Measurements from ENCODE around the gene ZNF574.
"Not testable (repeated sequence)": the region's sequence is repeated elsewhere in the genome, so short reads cannot be mapped to it uniquely, and the experiment has no call there.

ZNF574 gene

GRCh38 chr19:42093926-42094325 lies 18.0 kb downstream of the ZNF574 start:
- H3K9me3 ChIP-seq = no peaks in the 10 kb centered on the region
- H3K4me1 ChIP-seq = no peaks in the 10 kb centered on the region
- no peaks in the 10 kb centered on the region for H3K36me3 ChIP-seq (replicated peaks)
- in situ Hi-C loops (cut with MboI; ENCODE audit: low sequenced_read_pairs) = no loop called here
- no peak overlapping the region for H3K4me3 ChIP-seq
- H3K27me3 ChIP-seq (ENCODE audit: low read depth) = no peaks in the 10 kb centered on the region
- no peak for DNase-seq (ENCODE audit: low spot score in 2 of 2)

DNA sequence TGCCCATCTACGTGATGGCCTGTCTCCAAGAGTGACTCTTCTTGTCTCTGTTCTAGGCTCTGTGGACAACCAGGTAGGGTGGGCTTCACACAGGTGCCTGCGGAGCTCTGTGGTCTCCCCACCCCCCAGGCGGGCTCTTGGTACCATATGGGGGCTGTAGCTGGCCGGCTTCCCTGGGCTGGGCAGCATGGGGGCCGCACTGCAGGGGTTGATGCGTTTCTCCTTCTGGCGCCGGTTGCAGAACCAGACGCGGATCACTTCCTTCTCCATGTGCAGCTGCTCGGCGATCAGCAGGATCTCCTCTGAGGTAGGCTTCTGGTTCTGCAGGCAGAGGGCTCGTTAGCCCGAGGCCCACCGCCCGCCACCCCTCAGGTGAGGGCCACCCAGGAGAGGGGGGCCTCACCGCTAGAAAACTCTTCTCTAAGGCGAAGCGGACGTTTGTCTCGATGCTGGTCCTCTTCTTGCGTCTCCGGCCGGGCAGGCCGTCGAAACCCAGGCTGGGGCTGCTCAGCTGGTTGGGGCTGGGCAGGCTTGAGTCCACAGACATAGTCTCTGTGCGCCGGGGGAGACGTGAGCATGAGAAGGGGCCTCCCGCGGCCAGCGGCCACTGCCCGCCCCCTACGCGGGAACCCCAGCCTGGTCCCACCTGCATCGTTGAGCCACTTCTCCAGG lies 19.3 kb downstream of the ZNF574 start:
- in situ Hi-C loops (cut with MboI; ENCODE audit: low sequenced_read_pairs) = no loop called here
- no peaks in the 10 kb centered on the region for H3K4me1 ChIP-seq
- H3K36me3 ChIP-seq (replicated peaks) = no peaks in the 10 kb centered on the region
- no peak overlapping the region for H3K4me3 ChIP-seq
- DNase-seq (ENCODE audit: low spot score in 2 of 2) = no peak
- H3K9me3 ChIP-seq = no peaks in the 10 kb centered on the region
- no peaks in the 10 kb centered on the region for H3K27me3 ChIP-seq (ENCODE audit: low read depth)

- Histone ChIP-seq H3K9me3 (no peaks in the 10 kb centered on the region), H3K4me3 (no peak overlapping the region), H3K27me3 (ENCODE audit: low read depth) (no peaks in the 10 kb centered on the region), H3K4me1 (no peaks in the 10 kb centered on the region), H3K36me3 (replicated peaks) (no peaks in the 10 kb centered on the region)
- in situ Hi-C loops (cut with MboI; ENCODE audit: low sequenced_read_pairs) = no loop called here
- peak in 1 of 2 experiments; percentile 43 for DNase-seq (ENCODE audit: low spot score in 2 of 2)
Measured at GRCh38 chr19:42095814-42096230, 19.9 kb downstream of the ZNF574 start.

GRCh38 chr19:42096255-42096837 lies 20.4 kb downstream of the ZNF574 start:
- no peak overlapping the region for H3K4me3 ChIP-seq
- in situ Hi-C loops (cut with MboI; ENCODE audit: low sequenced_read_pairs) = no loop called here
- H3K36me3 ChIP-seq (replicated peaks) = no peaks in the 10 kb centered on the region
- H3K4me1 ChIP-seq = no peaks in the 10 kb centered on the region
- no peaks in the 10 kb centered on the region for H3K9me3 ChIP-seq
- no peak for DNase-seq (ENCODE audit: low spot score in 2 of 2)
- no peaks in the 10 kb centered on the region for H3K27me3 ChIP-seq (ENCODE audit: low read depth)

GRCh38 chr19:42097461-42097860 lies 21.5 kb downstream of the ZNF574 start:
- no peaks in the 10 kb centered on the region for H3K36me3 ChIP-seq (replicated peaks)
- H3K27me3 ChIP-seq (ENCODE audit: low read depth) = no peaks in the 10 kb centered on the region
- H3K4me1 ChIP-seq = no peaks in the 10 kb centered on the region
- no peak overlapping the region for H3K4me3 ChIP-seq
- H3K9me3 ChIP-seq = no peaks in the 10 kb centered on the region
- in situ Hi-C loops (cut with MboI; ENCODE audit: low sequenced_read_pairs) = no loop called here
- no peak for DNase-seq (ENCODE audit: low spot score in 2 of 2)

DNA sequence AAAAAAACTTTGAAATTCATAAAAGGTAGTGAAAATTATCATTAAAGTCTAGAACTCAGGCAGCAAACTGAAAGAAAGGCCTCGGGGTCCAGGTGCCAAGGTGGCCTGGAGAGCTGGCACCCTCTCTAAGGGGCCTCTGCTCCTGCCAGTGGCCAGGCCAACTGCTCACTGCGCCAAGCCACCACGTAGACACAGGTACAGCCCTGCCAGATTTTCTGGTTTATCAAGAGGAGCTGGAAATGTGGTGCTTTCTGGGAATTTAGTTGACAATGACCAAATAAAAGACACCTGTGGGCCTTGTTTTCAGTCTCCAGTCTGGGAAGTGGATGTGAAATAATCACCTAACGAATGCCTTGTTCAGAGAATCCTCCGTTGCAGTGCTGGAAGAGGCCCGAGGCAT lies 22.8 kb downstream of the ZNF574 start:
- Histone ChIP-seq H3K36me3 (replicated peaks) (no peaks in the 10 kb centered on the region), H3K4me1 (no peaks in the 10 kb centered on the region), H3K9me3 (no peaks in the 10 kb centered on the region), H3K27me3 (ENCODE audit: low read depth) (no peaks in the 10 kb centered on the region), H3K4me3 (no peak overlapping the region)
- in situ Hi-C loops (cut with MboI; ENCODE audit: low sequenced_read_pairs) = no loop called here
- no peak for DNase-seq (ENCODE audit: low spot score in 2 of 2)

DNA sequence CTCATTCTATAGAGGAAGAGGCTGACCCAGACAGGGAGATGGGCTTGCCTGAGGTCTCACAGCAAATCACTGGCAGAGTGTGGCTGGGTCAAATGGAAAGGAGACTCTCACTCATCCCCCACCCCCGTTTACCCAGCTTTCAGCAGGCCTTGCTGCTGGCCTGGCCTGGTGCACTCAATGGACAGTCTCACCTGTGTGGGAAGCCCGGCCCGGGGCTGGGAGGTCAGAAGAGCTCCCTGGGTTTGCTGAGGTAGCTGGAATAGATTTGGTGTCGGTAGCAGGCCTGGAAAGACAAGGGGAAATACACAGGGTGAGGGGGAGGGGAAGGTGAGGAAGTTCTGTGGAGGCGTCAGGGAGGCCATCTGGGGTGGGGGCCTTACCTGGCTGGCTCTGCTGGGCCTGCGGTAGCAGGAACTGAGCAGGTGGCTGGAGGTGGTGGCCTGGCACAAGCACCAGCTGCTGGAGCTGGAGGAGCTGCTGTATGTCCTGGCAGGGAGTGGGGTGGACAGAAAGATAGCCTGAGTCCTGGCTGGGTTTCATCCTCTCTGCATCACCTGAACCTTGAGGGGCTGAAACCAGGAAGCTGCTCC lies 23.5 kb downstream of the ZNF574 start:
- H3K9me3 ChIP-seq = no peaks in the 10 kb centered on the region
- H3K4me3 ChIP-seq = no peak overlapping the region
- H3K27me3 ChIP-seq (ENCODE audit: low read depth) = no peaks in the 10 kb centered on the region; the same call in 1 of the 2 replicates
- in situ Hi-C loops (cut with MboI; ENCODE audit: low sequenced_read_pairs) = no loop called here
- no peaks in the 10 kb centered on the region for H3K4me1 ChIP-seq
- H3K36me3 ChIP-seq (replicated peaks) = no peaks in the 10 kb centered on the region
- no peak for DNase-seq (ENCODE audit: low spot score in 2 of 2)

DNA sequence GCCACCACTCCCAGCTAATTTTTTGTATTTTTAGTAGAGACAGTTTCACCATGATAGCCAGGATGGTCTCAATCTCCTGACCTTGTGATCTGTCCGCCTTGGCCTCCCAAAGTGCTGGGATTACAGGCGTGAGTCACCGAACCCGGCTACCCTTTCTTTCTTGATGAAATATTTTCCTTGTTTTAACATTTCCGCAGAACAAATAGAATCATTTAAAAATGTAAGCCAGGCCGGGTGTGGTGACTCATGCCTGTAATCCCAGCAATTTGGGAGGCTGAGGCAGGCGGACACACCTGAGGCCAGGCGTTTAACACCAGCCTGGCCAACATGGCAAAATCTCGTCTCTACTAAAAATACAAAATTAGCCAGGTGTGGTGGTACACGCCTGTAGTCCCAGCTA lies 24.3 kb downstream of the ZNF574 start:
- in situ Hi-C loops (cut with MboI; ENCODE audit: low sequenced_read_pairs) = loop anchor here (10.0 kb wide), 1 partner anchor 305 kb away; no protein-coding TSS in a partner anchor
- not testable (repeated sequence) for DNase-seq (ENCODE audit: low spot score in 2 of 2)

DNA sequence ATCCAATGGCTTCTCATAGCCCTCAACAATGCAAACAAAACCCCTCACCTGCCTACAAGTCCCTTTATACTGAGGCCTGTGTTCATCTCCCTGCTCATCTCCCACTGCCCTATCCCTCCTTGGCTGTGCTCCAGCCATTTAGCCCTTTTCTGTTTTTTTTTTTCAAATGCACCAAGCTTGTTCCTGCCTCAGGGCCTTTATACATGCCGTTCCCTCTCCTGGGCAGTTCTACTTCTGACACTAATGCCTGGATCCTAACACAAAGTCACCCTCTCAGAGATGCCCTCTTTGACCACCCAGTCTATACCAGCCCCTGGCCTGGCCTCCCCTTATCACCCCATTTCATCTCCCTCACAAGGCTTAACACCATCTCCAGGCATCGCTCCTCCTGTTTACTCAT lies 26.9 kb downstream of the ZNF574 start:
- H3K36me3 ChIP-seq (replicated peaks) = no peaks in the 10 kb centered on the region
- no peaks in the 10 kb centered on the region for H3K9me3 ChIP-seq
- H3K27me3 ChIP-seq (ENCODE audit: low read depth) = peaks cover 18% of the 10 kb centered on the region
- in situ Hi-C loops (cut with MboI; ENCODE audit: low sequenced_read_pairs) = loop anchor here (10.0 kb wide), 1 partner anchor 302 kb away; no protein-coding TSS in a partner anchor
- H3K4me1 ChIP-seq = no peaks in the 10 kb centered on the region
- DNase-seq (ENCODE audit: low spot score in 2 of 2) = no peak
- H3K4me3 ChIP-seq = no peak overlapping the region

More for the DNA sequence above, 24.3 kb downstream of the ZNF574 start:
- H3K36me3 ChIP-seq (replicated peaks); H3K4me3 ChIP-seq; H3K9me3 ChIP-seq; H3K4me1 ChIP-seq; H3K27me3 ChIP-seq (ENCODE audit: low read depth): not testable (repeated sequence)

DNA sequence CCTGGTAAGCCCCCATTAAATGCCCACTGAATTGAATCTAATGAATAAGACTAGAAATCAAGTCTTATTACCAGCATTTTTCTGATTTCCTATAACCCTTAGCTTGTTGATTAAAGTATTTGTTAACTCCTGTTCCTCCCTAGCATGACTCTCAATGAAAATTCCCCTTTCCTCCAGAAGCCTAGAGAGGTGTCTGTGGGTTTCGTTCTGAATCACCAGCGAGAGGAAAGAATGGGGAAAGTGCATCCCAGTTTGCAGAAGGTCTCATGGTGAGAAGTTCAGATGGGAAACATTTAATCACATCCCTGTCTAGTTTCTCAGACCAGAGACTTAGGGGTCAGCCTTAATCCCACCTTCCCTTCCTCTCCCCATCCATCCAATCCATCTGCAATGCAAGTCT lies 29.4 kb downstream of the ZNF574 start:
- no peak for DNase-seq (ENCODE audit: low spot score in 2 of 2)
- no peaks in the 10 kb centered on the region for H3K9me3 ChIP-seq
- H3K4me1 ChIP-seq = no peaks in the 10 kb centered on the region
- no peak overlapping the region for H3K4me3 ChIP-seq
- no peaks in the 10 kb centered on the region for H3K36me3 ChIP-seq (replicated peaks)
- in situ Hi-C loops (cut with MboI; ENCODE audit: low sequenced_read_pairs) = loop anchor here (10.0 kb wide), 1 partner anchor 299 kb away; no protein-coding TSS in a partner anchor
- peaks cover 18% of the 10 kb centered on the region for H3K27me3 ChIP-seq (ENCODE audit: low read depth)

GRCh38 chr19:42108527-42109389 lies 32.8 kb downstream of the ZNF574 start:
- Histone ChIP-seq H3K27me3 (ENCODE audit: low read depth) (peaks cover 18% of the 10 kb centered on the region), H3K9me3 (no peaks in the 10 kb centered on the region), H3K4me1 (no peaks in the 10 kb centered on the region), H3K36me3 (replicated peaks) (no peaks in the 10 kb centered on the region), H3K4me3 (no peak overlapping the region)
- peak; percentile 80 to 91 for DNase-seq (ENCODE audit: low spot score in 2 of 2)
- in situ Hi-C loops (cut with MboI; ENCODE audit: low sequenced_read_pairs) = loop anchor here (10.0 kb wide), 1 partner anchor 296 kb away; no protein-coding TSS in a partner anchor

DNA sequence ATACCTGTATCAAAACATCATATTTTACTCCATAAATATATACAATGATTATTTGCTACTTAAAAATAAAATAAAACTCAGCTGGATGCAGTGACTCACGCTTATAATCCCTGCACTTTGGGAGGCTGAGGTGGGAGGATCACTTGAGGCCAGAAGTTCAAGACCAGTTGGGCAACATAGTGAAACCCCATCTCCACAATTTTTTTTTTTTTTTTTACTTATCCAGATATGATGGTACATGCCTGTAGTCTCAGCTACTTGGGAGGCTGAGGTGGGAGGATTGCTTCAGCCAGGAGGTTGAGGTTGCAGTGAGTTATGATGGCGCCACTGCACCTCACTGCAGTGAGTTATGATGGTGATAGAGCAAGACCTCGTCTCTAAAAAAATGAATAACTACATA lies 33.9 kb downstream of the ZNF574 start:
- DNase-seq (ENCODE audit: low spot score in 2 of 2) = no peak
- in situ Hi-C loops (cut with MboI; ENCODE audit: low sequenced_read_pairs) = loop anchor here (10.0 kb wide), 1 partner anchor 295 kb away; no protein-coding TSS in a partner anchor

DNA sequence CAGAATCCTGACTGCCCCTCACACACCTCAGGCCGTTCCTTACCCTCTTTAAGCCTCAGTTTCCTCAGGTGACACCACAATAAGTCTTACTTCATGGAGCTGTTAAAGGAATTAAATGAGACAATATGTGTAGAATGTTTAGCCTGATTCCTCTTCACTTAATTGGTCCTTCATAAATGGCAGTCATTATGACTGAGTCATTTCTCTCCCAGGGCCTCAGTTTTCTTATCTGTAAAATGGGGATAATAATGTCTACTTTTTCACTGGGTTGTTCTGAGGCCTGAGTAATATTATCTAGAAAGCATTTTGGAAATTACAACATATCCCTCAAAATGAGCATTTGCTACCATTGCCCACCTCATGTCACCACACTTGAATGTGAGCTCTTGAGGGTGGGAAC lies 34.7 kb downstream of the ZNF574 start:
- H3K27me3 ChIP-seq (ENCODE audit: low read depth) = peaks cover 10% of the 10 kb centered on the region
- in situ Hi-C loops (cut with MboI; ENCODE audit: low sequenced_read_pairs) = no loop called here
- no peak overlapping the region for H3K4me3 ChIP-seq
- no peaks in the 10 kb centered on the region for H3K9me3 ChIP-seq
- DNase-seq (ENCODE audit: low spot score in 2 of 2) = no peak
- H3K36me3 ChIP-seq (replicated peaks) = no peaks in the 10 kb centered on the region
- no peaks in the 10 kb centered on the region for H3K4me1 ChIP-seq

More for the DNA sequence above, 33.9 kb downstream of the ZNF574 start:
- Histone ChIP-seq H3K36me3 (replicated peaks) (no peaks in the 10 kb centered on the region), H3K4me3 (no peak overlapping the region), H3K4me1 (no peaks in the 10 kb centered on the region), H3K9me3 (no peaks in the 10 kb centered on the region), H3K27me3 (ENCODE audit: low read depth) (peaks cover 17% of the 10 kb centered on the region)
